PFSK-1 (cell line): ENCODE data around the gene HEATR3.

ENCODE experiments used
- POLR2AphosphoS5 ChIP-seq: IDR thresholded peaks from 2 replicates; pipeline ENCODE4 v1.6.1; 2012; ENCODE audit warnings: low read depth, mild to moderate bottlenecking, control low read depth, low read length, moderate library complexity
- TAF1 ChIP-seq: IDR thresholded peaks from 2 replicates; pipeline ENCODE4 v1.6.1; 2012; ENCODE audit warnings: low read length, control low read depth, borderline replicate concordance; ENCODE audit not compliant: insufficient read depth
- TF ChIP-seq, protein P1 (sequence below), 2 experiments: IDR thresholded peaks; 2 replicates each; pipeline versions ENCODE4 v1.6.1 to v1.8.0; 2011 to 2012; ENCODE audit warnings: low read depth in 2 of 2, low read length in 2 of 2, control low read depth in 1 of 2, inconsistent platforms in 1 of 2, mild to moderate bottlenecking in 1 of 2, moderate library complexity in 1 of 2; ENCODE audit not compliant: insufficient read depth in 1 of 2

GRCh38 chr16:50136399-50136798 lies 70.6 kb downstream of the HEATR3 start:
- TF ChIP-seq POLR2AphosphoS5 = no peak
- no peak for TF ChIP-seq TAF1
- TF ChIP-seq, protein P1, sequence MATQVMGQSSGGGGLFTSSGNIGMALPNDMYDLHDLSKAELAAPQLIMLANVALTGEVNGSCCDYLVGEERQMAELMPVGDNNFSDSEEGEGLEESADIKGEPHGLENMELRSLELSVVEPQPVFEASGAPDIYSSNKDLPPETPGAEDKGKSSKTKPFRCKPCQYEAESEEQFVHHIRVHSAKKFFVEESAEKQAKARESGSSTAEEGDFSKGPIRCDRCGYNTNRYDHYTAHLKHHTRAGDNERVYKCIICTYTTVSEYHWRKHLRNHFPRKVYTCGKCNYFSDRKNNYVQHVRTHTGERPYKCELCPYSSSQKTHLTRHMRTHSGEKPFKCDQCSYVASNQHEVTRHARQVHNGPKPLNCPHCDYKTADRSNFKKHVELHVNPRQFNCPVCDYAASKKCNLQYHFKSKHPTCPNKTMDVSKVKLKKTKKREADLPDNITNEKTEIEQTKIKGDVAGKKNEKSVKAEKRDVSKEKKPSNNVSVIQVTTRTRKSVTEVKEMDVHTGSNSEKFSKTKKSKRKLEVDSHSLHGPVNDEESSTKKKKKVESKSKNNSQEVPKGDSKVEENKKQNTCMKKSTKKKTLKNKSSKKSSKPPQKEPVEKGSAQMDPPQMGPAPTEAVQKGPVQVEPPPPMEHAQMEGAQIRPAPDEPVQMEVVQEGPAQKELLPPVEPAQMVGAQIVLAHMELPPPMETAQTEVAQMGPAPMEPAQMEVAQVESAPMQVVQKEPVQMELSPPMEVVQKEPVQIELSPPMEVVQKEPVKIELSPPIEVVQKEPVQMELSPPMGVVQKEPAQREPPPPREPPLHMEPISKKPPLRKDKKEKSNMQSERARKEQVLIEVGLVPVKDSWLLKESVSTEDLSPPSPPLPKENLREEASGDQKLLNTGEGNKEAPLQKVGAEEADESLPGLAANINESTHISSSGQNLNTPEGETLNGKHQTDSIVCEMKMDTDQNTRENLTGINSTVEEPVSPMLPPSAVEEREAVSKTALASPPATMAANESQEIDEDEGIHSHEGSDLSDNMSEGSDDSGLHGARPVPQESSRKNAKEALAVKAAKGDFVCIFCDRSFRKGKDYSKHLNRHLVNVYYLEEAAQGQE (IDR thresholded peaks at IDR 0.05; ENCODE audit: insufficient read depth in 1 of 2, low read depth in 2 of 2, low read length in 2 of 2) = no peak
